ENCODE results near the gene TBXAS1. TPM values are rescaled to one million over a fixed set of nuclear protein-coding genes. Genes with fewer than 3 reads are reported as not detected.

Gene TBXAS1
- total RNA-seq, 1 experiment from 2014 or later = not detected

DNA sequence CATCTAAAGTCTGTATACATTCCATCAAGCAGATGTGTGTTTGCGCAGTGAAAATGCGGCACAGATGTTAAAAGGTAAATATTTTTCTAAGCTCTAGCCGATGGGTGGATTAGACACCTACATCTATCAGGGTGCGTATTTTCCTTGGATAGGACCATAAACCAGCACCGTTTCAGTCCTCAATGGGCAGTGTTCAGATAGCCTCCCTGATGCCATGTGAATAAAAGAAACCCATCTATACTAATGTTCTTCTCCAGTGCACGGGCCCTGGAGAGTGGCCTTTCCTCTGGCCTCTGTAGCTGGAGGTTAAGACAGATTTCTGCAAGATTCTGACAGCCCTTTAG is 130.2 kb downstream of the TBXAS1 start:
- in situ Hi-C loops (cut with HindIII; ENCODE audit: low sequenced_read_pairs) = no loop called here

DNA sequence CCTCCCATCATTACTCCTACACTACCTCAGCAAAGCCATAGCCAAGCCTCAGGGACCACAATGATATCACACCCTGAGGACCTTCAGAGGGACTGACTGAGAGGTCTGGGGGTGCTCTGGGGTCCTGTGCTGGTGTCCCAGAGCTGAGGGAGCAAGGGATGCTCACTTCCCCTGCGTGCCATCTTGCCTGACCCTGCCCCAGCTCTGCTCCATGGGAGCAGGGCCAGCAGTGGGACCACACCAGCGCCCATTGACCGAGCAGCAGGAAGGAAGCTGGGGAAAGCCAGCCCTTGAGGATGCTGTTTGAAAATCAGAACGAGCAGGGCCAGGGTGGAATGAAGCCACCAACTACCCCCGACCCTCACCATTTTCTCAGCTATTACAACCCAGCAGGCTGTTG is 130.7 kb downstream of the TBXAS1 start:
- in situ Hi-C loops (cut with HindIII; ENCODE audit: low sequenced_read_pairs) = no loop called here
- no peak for DNase-seq (ENCODE audit: low spot score)

More for the DNA sequence above, 130.2 kb downstream of the TBXAS1 start:
- DNase-seq (ENCODE audit: low spot score) = no peak

DNA sequence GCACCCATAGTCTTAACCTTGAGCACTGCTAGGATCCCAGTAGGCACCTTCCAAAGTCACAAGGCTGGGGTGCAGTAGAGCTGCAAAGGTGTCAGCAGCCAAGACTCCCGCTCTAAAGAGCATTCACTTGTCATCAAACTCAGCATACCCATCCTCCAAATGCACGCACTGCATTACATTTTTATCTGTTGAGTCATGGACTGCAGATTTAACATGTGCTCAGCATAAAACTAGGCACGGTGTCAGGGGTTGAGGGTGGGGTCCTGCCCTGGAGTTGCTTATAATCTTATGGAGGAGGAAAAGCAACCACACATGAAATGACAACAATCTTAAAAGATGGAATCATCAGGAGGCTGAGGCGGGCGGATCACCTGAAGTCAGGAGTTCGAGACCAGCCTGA is 131.1 kb downstream of the TBXAS1 start:
- in situ Hi-C loops (cut with HindIII; ENCODE audit: low sequenced_read_pairs) = no loop called here
- DNase-seq (ENCODE audit: low spot score) = no peak

DNA sequence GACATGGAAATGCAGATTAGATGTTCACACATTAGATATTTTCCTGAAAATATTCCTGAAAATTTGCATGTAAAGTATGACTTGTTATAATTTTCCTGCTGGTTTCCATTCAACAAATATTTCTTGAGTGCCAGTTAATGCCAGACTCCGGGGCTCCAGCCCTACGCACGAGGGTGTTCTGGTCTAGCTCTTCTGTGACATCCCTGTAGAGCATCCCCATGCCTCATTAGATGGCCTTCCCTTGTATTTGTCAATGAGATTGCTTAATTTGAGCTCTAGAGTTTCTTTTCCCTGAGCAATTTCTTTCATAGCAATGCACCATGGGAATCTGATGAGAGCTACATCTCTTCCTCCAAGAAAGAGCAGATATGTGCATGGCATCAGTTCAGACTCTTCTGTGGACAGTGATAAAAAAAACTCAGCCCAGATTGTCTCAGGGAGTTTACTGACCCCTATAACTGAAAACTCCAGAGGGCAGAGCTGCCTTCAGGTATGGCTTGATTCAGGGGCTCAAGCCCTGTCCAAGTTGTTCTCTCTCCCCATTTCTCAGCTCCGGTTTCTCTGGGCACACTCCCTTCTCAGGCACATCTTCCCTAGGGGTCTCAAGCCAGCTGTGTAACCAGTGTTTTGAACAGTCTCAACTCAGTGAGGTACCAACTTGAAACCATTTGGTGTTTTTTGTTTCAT is 137.0 kb downstream of the TBXAS1 start:
- in situ Hi-C loops (cut with HindIII; ENCODE audit: low sequenced_read_pairs) = no loop called here
- no peak for DNase-seq (ENCODE audit: low spot score)

DNA sequence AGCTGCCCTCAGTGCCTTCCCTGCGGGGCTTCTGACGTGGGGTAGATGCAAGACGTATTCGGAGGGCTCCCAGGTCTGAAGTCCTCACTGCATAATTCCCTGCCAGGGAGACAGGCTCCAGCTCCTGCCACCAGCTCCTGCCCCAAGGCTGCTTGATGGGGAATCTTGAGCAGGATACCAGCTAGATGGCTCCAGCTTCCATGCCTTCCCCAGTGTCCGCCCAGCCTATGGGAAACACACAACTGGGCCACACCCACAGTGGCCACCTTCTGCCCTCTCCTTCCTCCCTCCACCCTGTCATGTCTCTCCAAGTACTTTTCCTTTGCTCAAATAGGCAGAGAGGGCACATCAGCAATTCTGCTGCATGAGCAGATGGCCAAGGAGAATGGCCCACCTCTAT is 137.9 kb downstream of the TBXAS1 start:
- in situ Hi-C loops (cut with HindIII; ENCODE audit: low sequenced_read_pairs) = no loop called here
- no peak for DNase-seq (ENCODE audit: low spot score)

DNA sequence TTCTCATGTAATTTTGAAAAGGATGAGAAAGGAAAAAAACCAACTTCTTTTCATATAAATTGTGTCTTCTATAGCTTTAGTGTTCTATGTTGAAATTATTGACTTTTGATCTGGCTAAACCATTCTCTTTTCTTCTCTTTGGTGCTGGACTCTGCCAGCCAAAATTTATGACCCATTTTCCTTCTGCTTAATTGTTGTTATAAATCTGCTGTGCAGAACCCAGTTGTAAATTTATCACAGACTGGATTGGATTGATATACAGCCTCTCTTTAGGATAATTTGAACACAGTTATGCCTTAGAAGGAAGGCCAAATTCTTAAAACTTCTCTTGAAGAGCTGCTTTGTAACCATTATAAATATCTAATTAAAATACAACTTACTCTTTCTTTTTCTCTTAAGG is 139.9 kb downstream of the TBXAS1 start:
- in situ Hi-C loops (cut with HindIII; ENCODE audit: low sequenced_read_pairs) = no loop called here
- DNase-seq (ENCODE audit: low spot score) = no peak

DNA sequence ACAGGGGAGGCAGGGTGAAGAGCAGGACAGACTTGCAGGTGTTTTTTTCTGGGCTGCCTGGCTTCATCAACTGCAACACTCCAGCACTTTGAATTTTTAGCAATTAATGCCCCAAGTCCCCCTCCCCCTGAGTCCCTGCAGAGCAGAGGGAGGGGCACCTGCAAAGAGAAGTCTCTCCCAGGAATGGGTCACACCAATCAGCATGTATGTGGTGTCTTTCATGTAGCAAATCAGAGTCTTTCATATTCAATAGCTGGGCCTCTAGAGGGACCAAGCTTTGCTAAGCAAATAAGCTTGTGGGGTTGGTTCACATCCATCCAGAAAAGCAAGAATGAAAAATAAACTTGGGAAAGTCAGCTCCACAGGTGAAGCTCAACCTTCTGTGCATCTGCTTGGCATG is 143.0 kb downstream of the TBXAS1 start:
- no peak for DNase-seq (ENCODE audit: low spot score)
- in situ Hi-C loops (cut with HindIII; ENCODE audit: low sequenced_read_pairs) = no loop called here

DNA sequence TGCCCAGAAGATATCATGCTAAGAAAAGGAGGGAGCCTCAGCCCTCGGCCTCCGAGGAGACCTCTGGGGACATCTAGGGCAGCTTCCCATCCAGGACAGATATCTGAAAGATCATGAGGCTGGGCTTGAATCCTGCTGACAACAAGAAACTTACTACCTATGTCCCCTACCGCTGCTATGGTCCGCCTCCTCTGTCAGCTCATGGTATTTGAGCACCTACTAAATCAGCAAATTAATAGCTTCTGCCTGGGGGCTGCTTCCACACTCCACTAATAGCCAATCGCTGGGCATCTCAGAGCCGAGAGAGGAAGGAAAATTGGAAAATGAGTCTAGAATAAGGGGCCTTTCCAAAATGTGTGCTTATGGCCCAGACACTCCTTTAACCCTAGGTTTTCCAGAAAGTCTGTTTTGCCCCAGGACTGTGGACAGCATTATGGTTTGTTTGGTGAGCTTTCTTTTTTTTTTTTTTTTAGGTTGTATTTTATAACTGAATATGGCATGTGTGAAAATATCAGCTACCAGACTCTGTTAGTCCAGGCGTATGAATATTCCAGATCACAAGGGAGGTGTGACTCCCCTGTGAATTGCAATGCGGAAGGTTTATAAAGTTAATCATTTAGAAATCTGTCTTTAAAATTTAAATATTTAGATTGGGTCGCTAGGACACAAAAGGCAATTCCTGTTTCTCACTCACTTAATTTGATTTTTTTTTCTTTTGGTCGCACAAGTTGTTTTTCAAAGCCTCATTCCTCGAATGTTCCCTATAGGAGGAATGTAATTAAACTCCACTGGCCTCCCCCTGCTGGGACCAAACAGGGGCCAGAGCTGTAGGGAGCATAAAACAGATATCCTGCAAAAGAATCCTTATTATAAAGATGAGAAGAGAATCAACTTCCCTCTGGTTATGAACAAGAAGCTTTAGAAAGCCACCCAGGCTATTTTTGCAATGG is 144.3 kb downstream of the TBXAS1 start:
- no peak for DNase-seq (ENCODE audit: low spot score)
- in situ Hi-C loops (cut with HindIII; ENCODE audit: low sequenced_read_pairs) = no loop called here

DNA sequence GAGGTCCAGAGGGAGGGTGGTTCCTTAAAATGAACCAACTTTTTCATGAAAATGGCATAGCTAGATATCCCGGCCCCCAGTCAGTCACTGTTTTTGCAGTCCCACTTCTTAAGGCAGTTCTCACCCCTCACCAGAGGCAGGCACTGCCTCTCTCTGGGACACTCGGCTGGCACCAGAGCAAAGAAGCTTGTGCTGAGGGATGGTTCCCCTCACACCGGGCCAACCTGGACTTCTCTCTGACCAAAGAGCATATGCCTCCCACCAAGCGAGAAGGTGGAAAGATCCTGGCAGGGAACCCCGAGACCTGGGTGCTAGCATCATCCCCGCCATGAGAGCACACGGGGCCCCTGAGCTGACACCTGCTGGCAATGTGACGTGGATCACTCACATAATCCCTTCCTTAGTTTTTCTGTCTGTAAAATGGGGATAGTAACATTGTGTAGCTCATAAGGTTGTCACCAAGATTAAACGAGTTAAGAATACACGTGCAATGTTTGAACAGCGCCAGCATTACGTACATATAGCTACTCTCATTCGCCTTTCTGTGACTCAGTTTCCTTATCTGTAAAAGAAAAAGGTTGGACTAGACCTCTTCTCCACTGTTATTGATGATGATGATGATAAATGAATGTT is 145.2 kb downstream of the TBXAS1 start:
- in situ Hi-C loops (cut with HindIII; ENCODE audit: low sequenced_read_pairs) = no loop called here
- no peak for DNase-seq (ENCODE audit: low spot score)

DNA sequence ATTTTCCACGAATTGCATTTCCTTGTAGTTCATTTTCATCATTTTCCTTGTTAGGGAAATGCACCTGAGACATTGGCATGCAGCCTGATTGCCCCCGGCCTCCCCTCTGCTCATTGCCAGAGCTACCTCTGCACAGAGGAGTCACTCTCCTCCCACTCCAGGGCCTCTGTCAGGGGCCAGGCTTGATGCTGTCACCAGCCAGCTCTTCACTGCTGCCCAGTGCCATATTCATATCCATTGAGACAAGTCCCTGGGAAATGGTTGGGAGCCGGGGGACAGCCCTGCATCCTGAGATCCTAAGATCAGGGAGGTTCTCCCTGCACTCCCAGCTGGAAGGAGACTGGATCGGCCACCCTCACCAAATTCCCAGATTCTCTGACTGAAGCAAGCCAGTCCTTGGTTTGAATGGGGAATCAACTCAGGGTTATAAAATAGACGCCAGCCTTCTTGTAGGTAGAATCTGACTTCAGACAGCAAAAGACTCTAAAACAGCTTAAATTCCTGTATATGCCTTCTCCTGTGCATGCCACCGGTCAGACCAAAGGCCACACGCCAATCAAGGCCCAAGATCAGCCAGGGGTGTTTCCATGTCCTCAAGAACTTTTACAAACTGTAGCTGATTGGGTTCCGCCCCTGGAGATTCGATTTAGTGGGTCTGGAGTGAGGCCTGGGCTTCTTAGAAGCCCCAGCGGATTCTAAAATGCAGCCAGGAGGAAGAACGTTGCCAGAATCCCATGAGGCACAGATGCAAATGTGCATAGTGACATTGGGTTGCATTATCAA is 147.2 kb downstream of the TBXAS1 start:
- no peak for DNase-seq (ENCODE audit: low spot score)
- in situ Hi-C loops (cut with HindIII; ENCODE audit: low sequenced_read_pairs) = no loop called here

DNA sequence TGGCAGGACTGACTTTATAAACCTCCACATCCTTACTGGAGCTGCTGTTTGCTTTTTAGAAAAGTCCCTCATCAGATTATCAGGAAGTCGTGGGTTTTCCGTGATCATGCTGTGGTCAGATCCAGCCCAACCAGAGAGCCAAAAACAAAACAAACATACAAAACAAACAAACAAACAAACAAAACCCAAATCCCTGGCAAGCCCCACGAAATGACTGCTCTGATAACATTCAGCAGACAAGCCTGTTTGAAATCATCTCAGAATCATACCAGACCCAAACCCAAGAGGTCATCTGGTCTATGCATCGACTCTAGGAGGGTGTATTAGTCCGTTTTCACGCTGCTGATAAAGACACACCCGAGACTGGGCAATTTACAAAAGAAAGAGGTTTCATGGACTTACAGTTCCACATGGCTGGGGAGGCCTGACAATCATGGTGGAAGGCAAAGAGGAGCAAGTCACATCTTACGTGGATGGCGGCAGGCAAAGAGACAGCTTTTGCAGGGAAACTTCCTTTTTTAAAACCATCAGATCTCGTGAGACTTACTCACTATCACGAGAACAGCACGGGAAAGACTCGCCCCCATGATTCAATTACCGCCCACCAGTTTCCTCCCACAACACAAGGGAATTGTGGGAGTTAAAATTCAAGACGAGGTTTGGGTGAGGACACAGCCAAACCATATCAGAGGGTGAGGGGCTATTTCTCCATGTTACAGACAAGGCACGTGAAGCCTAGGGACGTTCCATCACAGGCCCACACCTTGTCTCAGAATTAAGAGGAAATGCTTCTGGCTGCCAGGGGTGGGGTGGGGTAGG is 148.0 kb downstream of the TBXAS1 start:
- in situ Hi-C loops (cut with HindIII; ENCODE audit: low sequenced_read_pairs) = no loop called here
- no peak for DNase-seq (ENCODE audit: low spot score)

DNA sequence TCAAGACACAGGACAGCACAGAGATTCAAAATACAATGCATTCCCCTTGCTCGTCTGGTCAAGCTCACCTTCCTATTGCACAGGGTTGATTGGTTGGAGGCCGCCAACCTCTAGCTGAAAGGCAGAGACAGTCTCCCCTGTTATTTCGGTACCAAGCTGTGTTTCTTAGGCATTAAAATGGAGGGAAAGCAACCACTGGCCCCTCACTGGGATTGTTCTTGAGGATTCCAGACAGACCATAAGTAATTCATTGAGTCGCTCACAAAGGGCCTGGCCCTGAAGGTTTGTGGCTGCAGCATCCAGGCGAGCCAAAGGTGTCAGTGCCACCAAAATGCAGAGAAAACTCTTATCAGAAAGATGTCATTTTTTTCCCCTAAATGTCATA is 152.4 kb downstream of the TBXAS1 start:
- in situ Hi-C loops (cut with HindIII; ENCODE audit: low sequenced_read_pairs) = no loop called here
- DNase-seq (ENCODE audit: low spot score) = no peak

DNA sequence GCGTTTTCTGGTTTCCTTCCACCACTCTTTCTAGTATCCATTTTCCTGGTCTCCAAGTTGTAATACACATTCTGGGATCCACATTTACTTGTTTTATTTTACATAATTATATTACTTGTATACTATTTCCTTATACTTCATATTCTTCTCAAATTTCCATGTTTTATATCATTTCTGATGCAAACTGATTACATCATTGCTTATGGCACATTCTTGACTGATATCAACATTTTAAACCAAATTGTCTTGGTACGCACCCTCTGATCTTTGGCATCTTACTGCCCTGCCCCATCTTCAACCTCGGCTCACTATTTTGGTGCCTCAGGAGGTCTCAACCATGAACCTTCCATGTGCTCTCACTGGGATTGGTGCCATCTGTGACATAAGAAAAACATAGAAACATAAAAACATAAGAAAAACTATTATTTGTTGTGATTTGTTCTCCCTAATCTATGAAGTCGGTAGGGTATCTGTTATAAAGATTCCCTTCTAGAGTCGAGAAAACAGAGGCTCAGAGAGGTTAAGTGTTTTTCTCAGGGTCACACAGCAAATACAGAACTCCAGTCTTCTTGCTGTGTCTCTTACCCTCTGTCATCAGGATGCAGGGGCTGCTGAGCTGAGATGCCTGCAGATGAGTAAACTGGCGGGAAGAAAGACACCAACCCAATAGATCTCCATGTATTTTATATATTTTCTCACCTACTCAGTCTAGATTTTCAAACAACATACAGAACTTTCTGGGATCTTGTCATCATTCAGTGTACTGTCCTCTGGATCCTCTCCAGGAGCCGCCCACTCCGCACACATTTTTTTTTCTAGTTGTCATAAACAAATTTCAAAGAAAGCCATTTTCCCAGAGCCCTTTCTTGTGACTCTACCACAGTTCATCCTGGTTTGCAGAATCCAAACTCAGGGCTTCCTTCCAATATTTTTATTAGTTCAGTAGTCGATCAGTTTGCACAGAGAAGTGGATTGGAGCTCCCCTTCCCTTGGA is 154.2 kb downstream of the TBXAS1 start:
- DNase-seq (ENCODE audit: low spot score) = no peak
- in situ Hi-C loops (cut with HindIII; ENCODE audit: low sequenced_read_pairs) = no loop called here

DNA sequence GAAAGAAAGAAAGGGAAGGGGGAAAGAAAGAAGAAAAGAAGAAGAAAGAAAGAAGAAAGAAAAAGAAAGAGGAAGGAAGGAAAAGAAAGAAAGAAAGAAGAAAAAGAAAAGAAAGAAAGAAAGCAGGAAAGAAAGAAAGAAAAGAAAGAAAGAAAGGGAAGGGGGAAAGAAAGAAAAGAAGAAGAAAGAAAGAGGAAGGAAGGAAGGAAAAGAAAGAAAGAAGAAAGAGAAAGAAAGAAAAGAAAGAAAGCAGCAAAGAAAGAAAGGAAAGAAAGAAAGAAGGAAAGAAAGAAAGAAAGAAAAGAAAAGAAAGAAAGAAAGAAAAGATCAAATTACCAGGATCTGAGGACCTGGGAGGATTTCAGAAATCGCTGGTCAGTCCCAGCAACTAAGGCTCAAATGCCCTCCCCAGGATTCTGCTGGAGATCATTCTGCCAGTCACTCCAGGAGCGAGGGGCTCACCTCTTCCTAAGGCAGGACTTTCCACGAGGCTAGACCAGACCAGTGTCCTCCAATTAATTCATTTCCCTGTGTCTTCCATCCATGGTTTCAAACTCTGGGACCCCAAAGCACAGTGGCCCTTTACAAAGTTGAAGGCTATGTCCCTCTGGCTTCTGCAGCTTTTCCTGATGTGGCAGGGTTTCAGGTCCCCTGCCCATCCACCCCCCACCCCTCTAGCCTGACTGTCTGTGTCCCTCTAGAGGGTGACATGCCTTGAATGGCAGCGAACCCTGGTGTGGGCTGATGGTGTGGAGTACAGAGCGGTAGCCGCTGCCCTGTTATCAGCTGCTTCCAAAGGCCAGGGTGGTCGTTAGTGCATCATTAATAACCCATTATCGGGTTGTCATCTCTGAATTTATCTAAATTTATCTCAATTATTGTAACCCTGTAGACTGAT is 155.8 kb downstream of the TBXAS1 start:
- in situ Hi-C loops (cut with HindIII; ENCODE audit: low sequenced_read_pairs) = no loop called here
- no peak for DNase-seq (ENCODE audit: low spot score)

DNA sequence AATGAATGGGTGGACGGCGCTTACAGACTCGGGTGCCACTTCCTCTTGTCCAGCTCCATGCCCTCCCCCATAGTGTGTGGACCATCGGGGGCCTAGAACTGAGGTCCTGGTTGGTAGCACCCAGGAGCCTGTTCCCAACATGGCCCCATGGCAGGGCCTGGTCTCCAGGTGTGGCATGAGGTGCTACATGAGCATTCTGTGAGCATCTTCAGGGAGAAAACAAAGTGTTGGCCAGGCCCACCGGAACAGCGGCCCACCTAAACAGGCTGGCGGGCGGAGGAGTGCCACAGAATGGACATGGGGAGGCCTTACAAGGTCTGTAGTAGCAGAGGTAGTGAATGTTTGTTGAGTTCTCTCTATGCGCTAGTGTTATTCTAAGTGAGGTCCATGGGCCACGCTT is 156.7 kb downstream of the TBXAS1 start:
- in situ Hi-C loops (cut with HindIII; ENCODE audit: low sequenced_read_pairs) = no loop called here
- no peak for DNase-seq (ENCODE audit: low spot score)

DNA sequence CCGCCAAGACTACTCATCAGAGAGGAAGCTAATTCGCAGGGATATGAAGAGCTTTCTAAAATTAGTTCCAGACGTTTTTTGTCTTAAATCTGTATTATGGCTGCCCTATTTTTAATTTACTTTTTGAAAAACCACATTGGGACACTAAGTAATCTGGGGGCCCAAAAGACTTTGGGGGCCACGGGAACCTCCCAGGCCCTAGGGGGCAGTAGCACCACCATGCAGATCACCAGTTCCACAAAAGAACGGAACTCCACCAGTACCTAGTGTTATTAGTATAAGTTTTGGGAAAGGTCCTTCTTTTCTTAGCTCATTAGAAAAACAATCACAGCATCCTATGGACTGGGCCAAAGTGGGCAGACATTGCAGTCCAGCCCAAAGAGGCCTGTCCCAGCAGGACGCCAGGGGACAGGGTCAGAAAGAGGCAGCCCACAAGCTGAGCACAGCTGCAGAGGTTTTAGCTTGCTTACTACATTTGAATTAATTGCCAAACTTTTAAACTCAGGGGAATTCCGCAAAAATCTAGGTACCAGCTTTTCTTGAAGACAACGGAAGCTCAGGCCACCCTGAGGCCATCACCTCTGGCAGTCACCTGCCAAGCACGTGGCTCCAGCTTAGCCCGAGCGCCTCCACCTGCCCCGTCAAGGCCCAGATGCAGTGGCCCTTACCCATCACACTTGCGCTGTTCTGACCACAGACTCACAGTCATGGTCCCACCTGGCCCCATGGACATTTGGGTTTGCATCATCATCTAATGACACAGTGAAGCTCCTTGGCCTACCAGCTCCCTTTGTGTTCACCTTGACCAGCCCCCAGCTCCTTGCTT is 158.8 kb downstream of the TBXAS1 start:
- DNase-seq (ENCODE audit: low spot score) = no peak
- in situ Hi-C loops (cut with HindIII; ENCODE audit: low sequenced_read_pairs) = no loop called here

Data from G401 (cell line).